Dermis blood vessel endothelial cell (primary cell): ENCODE results near the gene MED13. TPM values are rescaled to one million over a fixed set of nuclear protein-coding genes. Genes with fewer than 3 reads are reported as not detected.
"Not testable (repeated sequence)": the region's sequence is repeated elsewhere in the genome, so short reads cannot be mapped to it uniquely, and the experiment has no call there.

Source experiments
- DNase-seq: peaks from one replicate; pipeline ENCODE4 v3.0.0; 2010
- total RNA-seq: library from RNA; depleted of rRNA; stranded (reverse); fragments of >200 nt; gene quantifications from 2 replicates; pipeline ENCODE4 v1.2.3, GENCODE V29; 2014

The MED13 gene
- total RNA-seq, 1 donor from 2014 or later = 41.4 TPM

GRCh38 chr17:62085511-62086408, 20.7 kb upstream of the MED13 start:
- DNase-seq = no peak

GRCh38 chr17:62084585-62084984, 19.5 kb upstream of the MED13 start:
- no peak for DNase-seq

DNA sequence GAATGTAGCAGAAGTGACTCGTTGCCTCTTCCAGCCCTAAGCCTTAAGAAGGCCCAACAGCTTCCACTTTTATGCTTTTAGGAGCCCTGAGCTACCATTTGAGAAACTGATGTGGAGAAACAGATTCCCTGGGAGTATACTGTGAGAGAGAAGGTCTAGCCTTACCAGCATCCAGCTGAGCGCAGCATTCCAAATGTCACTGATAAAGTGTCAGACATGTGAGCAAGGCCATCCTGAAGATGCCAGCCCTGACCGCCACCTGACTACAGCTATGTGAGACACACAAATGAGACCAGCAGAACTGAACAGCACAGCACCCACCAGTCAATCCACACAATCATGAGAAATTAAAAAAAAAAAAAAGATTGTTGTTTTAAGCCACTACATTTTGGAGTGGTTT, 18.6 kb upstream of the MED13 start:
- no peak for DNase-seq

GRCh38 chr17:62080647-62081046, 15.6 kb upstream of the MED13 start:
- no peak for DNase-seq

DNA sequence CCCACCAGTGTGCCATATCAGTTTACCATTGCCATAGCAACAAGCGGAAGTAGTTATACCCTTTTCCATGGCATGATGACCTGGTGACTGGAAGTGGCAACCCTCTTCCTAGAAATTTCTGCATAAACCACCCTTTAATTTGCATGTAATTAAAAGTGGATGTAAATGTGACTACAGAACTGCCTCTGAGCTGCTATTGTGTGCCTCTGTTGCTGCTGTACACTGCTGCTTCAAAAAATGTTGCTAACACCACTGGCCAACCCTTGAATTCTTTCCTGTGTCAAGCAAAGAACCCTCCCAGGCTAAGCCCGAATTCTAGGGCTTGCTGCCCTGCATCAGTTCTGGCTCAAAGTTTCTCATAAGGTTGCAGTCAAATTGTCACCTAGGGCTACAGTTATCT, 12.9 kb upstream of the MED13 start:
- no peak for DNase-seq

DNA sequence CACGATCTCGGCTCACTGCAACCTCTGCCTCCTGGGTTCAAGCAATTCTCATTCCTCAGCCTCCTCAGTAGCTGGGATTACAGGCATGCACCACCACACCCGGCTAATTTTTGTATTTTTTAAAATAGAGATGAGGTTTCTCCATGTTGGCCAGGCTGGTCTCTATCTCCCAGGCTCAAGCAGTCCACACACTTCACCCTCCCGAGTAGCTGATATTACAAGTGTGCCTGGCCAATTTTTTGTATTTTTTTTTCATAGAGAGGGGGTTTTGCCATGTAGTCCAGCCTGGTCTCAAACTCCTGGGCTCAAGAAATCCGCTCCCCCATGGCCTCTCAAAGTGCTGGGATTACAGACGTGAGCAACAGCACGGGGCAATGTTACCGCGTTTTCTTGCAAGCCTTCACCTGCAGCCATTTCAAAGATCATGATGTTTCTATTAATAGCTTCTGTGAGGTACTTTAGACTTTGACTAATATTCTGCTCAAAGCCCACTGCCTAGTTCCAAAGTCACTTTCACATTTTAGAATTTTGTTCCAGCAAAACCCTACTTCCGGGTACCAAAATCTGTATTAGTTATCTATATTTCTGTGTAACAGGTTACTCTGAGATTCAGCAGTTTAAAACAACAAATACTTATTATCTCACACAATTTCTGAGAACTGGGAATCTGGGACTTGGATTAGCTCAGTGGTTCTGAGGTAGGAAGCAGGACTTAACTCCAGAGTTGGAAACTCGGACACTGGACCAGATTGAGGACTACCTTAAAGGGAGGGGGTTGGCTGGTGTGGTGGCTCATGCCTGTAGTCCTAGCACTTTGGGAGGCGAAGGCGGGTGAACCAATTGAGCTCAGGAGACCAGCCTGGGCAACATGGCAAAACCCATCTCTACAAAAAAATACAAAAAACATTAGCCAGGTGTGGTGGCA, 12.0 kb upstream of the MED13 start:
- DNase-seq = no peak

DNA sequence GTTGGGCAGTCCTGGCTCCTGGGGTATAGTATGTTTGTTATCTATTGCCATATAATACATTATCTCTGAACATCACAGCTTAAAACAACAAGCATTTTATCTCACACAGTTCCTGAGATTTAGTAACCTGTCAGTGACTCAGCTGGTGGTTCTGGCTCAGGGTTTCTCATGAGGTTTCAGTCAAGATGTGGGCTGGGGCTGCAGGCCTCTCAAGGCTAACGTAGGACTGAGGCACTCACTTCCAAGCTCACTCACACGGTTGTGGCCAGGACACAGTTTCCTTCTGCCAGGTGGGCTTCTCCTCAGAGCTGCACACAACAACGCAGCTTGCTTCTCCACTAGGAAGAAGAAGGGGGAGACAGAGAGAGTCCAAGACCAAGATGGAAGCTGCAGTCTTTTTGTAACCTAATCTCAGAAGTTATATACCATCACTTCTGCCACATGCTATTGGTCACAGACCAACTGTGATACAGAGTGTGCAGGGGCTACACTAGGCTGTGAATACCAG, 10.3 kb upstream of the MED13 start:
- no peak for DNase-seq

DNA sequence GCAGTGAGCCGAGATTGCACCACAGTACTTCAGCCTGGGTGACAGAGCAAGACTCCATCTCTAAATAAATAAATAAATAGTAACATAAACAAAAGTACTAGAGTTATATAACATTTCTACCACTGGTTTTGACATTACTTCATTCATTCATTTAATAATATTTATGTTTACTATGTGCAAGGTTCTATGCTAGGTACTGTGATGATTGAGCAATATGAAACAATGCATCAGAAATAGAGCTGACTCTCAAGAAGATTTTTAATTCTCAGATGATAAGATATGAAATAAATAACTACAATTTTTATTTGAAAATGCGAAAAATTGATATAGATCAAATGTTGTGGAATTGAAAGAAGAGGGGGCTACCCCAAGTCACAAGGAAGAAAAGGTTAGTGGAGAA, 8.9 kb upstream of the MED13 start:
- DNase-seq = no peak

DNA sequence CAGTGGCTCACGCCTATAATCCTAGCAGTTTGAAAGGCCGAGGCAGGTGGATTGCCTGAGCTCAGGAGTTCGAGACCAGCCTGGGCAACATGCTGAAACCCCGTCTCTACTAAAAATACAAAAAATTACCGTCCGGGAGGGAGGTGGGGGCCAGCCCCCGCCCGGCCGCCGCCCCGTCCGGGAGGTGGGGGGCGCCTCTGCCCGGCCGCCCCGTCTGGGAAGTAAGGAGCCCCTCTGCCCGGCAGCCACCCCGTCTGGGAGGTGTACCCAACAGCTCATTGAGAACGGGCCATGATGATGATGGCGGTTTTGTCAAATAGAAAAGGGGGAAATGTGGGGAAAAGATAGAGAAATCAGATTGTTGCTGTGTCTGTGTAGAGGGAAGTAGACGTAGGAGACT, 7.8 kb upstream of the MED13 start:
- not testable (repeated sequence) for DNase-seq

- no peak for DNase-seq
Measured at GRCh38 chr17:62070900-62071299, 5.8 kb upstream of the MED13 start.

GRCh38 chr17:62067165-62068145, 2.4 kb upstream of the MED13 start:
- DNase-seq = no peak

GRCh38 chr17:62065611-62066468, 762 bp upstream of the MED13 start:
- DNase-seq = peak; percentile 99

GRCh38 chr17:62064029-62064790, 868 bp downstream of the MED13 start:
- peak; percentile 55 for DNase-seq

- no peak for DNase-seq
Measured at GRCh38 chr17:62062944-62063343, 2.1 kb downstream of the MED13 start.

- peak; percentile 30 for DNase-seq
Measured at GRCh38 chr17:62062302-62062701, 2.8 kb downstream of the MED13 start.

GRCh38 chr17:62059414-62059813, 5.7 kb downstream of the MED13 start:
- no peak for DNase-seq

DNA sequence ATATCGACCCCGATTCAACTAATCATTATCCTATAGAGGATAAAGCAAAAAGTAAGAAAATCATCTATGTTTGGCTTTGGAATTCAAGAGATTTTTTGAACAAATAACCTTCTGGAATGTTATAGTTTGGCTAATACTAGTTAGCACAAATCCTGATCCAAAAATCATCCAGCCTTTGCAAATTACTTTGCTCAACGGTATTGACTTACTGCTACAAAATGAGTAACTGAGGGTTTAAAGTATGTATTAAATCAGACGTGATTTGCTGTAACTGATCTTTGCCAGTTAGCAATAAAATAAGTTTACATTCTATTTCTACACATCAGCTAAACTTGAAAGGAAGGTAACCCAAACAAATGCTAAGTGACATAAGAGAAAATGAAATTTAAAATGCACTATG, 6.5 kb downstream of the MED13 start:
- DNase-seq = no peak

GRCh38 chr17:62057696-62058095, 7.4 kb downstream of the MED13 start:
- DNase-seq = no peak

GRCh38 chr17:62052765-62053338, 12.2 kb downstream of the MED13 start:
- peak; percentile 43 for DNase-seq

- DNase-seq = no peak
Measured at GRCh38 chr17:62051053-62051452, 14.0 kb downstream of the MED13 start.
